Cardiac muscle cell (in vitro differentiated cells and primary cell): ENCODE data around the gene ANKS1A. TPM values are rescaled to one million over a fixed set of nuclear protein-coding genes. Genes with fewer than 3 reads are reported as not detected.

ENCODE experiments used
- DNase-seq, 2 donors: peaks; one replicate each; pipeline versions ENCODE4 v3.0.0 to v3.0.0-alpha.2; 2010 to 2017; ENCODE audit warnings: low read depth in 1 of 2, low spot score in 1 of 2
- H3K27ac ChIP-seq: fragments of 200-600 bp; sonication (generic); 2 replicates; pipeline ENCODE4 v1.5.1; 2016
- H3K27me3 ChIP-seq: fragments of 200-600 bp; sonication (generic); 2 replicates; pipeline ENCODE4 v1.6.0; 2016; ENCODE audit warnings: control low read depth
- H3K36me3 ChIP-seq: fragments of 200-600 bp; sonication (generic); 2 replicates; pipeline ENCODE4 v1.5.1; 2016; ENCODE audit warnings: control low read depth
- H3K4me1 ChIP-seq: fragments of 200-600 bp; sonication (generic); 2 replicates; pipeline ENCODE4 v1.8.1; 2017; ENCODE audit warnings: low read depth, mild to moderate bottlenecking, mixed run types
- H3K4me3 ChIP-seq: fragments of 200-600 bp; sonication (generic); 2 replicates; pipeline ENCODE4 v1.5.1; 2016; ENCODE audit warnings: mild to moderate bottlenecking
- H3K9me3 ChIP-seq: fragments of 200-600 bp; sonication (generic); 2 replicates; pipeline ENCODE4 v1.5.1; 2017; ENCODE audit warnings: low read depth, mild to moderate bottlenecking, control low read depth
- CTCF ChIP-seq: IDR thresholded peaks from 2 replicates; pipeline ENCODE4 v1.5.1; 2012; ENCODE audit warnings: low read depth, mild to moderate bottlenecking, low read length
- polyA plus RNA-seq: library from polyadenylated mRNA; unstranded; fragments of >200 nt; fragmentation: Nextera tagmentation; extraction: Ambion mirVana; gene quantifications from 2 replicates; pipeline ENCODE4 v1.2.1, GENCODE V29; 2016
- total RNA-seq: library from RNA; depleted of rRNA; stranded (reverse); fragments of >200 nt; gene quantifications from 2 replicates; pipeline ENCODE4 v1.2.3, GENCODE V29; 2016

ANKS1A gene
- total and polyA plus RNA-seq, 2 experiments from 2014 or later: 11.3 to 27.2 TPM

GRCh38 chr6:35079311-35080000, 190.4 kb downstream of the ANKS1A start:
- DNase-seq: no peak
- TF ChIP-seq CTCF: no peak
- no peaks in the 10 kb centered on the region for H3K27me3 ChIP-seq
- H3K9me3 ChIP-seq: no peaks in the 10 kb centered on the region
- no peak overlapping the region for H3K27ac ChIP-seq
- H3K36me3 ChIP-seq: no peaks in the 10 kb centered on the region
- H3K4me3 ChIP-seq: no peak overlapping the region
- no peaks in the 10 kb centered on the region for H3K4me1 ChIP-seq

- H3K36me3 ChIP-seq: no peaks in the 10 kb centered on the region
- no peak overlapping the region for H3K4me3 ChIP-seq
- H3K27ac ChIP-seq: no peak overlapping the region
- TF ChIP-seq CTCF: no peak
- no peaks in the 10 kb centered on the region for H3K9me3 ChIP-seq
- H3K27me3 ChIP-seq: no peaks in the 10 kb centered on the region
- DNase-seq: no peak
- no peaks in the 10 kb centered on the region for H3K4me1 ChIP-seq
Observed at GRCh38 chr6:35080016-35080680, 191.1 kb downstream of the ANKS1A start.

GRCh38 chr6:35080821-35081425, 191.9 kb downstream of the ANKS1A start:
- Histone ChIP-seq H3K4me1 (no peaks in the 10 kb centered on the region), H3K36me3 (no peaks in the 10 kb centered on the region), H3K4me3 (no peak overlapping the region), H3K27me3 (no peaks in the 10 kb centered on the region), H3K9me3 (no peaks in the 10 kb centered on the region), H3K27ac (no peak overlapping the region)
- no peak for TF ChIP-seq CTCF
- DNase-seq: no peak

GRCh38 chr6:35081426-35081851, 192.4 kb downstream of the ANKS1A start:
- Histone ChIP-seq H3K4me3 (no peak overlapping the region), H3K36me3 (no peaks in the 10 kb centered on the region), H3K27me3 (no peaks in the 10 kb centered on the region), H3K9me3 (no peaks in the 10 kb centered on the region), H3K27ac (no peak overlapping the region), H3K4me1 (no peaks in the 10 kb centered on the region)
- TF ChIP-seq CTCF: no peak
- DNase-seq: no peak

DNA sequence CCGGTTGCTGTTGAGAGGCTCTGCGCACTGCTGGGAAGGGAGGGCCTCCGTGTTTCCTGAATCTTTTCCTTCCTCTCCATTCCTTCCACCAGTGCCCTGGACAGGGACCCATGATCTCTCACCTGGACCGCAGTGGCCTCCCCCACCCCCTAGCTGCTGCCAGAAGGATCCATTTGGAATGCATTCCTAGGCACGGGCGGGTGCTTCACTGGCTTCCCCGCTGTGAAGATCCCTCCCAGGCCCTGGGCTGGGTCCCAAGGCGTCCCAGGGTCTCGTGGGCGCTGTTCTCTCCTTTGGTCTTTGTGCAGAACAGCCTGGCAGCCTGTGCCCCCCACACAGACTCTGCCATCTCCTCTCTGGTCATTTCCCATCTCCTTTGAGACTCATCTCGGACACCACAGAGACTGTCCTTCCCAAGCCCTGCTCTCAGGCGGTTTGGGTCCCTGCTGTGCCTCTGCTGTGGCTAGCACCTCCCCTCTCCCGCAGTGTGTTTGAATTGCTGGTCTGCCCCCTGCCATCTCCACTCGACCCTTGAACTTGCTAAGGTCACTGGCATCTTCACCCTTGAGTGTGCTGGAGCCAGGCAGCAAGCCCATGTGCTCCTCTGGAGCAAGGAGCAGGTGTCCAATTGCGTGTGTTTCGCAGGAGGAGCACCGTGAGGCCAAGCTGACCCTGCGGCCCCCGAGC, 193.1 kb downstream of the ANKS1A start:
- H3K4me1 ChIP-seq: no peaks in the 10 kb centered on the region
- H3K27me3 ChIP-seq: no peaks in the 10 kb centered on the region
- H3K9me3 ChIP-seq: no peaks in the 10 kb centered on the region
- H3K27ac ChIP-seq: no peak overlapping the region
- no peaks in the 10 kb centered on the region for H3K36me3 ChIP-seq
- no peak for DNase-seq
- TF ChIP-seq CTCF: no peak
- H3K4me3 ChIP-seq: no peak overlapping the region
